OCI-LY3 (cell line): ENCODE data around the gene OR10D3.
A peak's percentile ranks its signal among the peaks of the same experiment; 100 is the strongest.

Experiments used
- H2AFZ ChIP-seq: fragments of 200-600, 300-600 bp; shearing (Covaris generic); 2 replicates; pipeline ENCODE4 v1.6.0; 2014; ENCODE audit warnings: antibody characterized with exemption, low read depth, low read length
- H3K27ac ChIP-seq: fragments of 200-600, 300-600 bp; sonication (generic); 2 replicates; pipeline ENCODE4 v1.5.1; 2014; ENCODE audit warnings: mild to moderate bottlenecking, low read length, moderate library complexity, mixed read lengths
- H3K27me3 ChIP-seq: fragments of 200-600, 300-600 bp; sonication (generic); 2 replicates; pipeline ENCODE4 v1.6.1; 2014; ENCODE audit warnings: low read depth, low read length, mixed read lengths
- H3K36me3 ChIP-seq: fragments of 200-600, 300-600 bp; sonication (generic); replicated peaks from 2 replicates; pipeline ENCODE3; 2014; ENCODE audit warnings: low read depth, low read length, mixed read lengths
- H3K4me1 ChIP-seq: fragments of 300-600, 200-600 bp; sonication (generic); 2 replicates; pipeline ENCODE4 v1.6.1; 2014; ENCODE audit warnings: low read length, mixed read lengths
- H3K4me2 ChIP-seq: fragments of 200-600, 300-600 bp; sonication (generic); 2 replicates; pipeline ENCODE4 v1.6.1; 2014; ENCODE audit warnings: low read length, mixed read lengths
- H3K4me3 ChIP-seq: fragments of 300-600, 200-600 bp; sonication (generic); 2 replicates; pipeline ENCODE4 v1.5.1; 2014; ENCODE audit warnings: antibody characterized with exemption, mild to moderate bottlenecking, low read length, moderate library complexity
- H3K79me2 ChIP-seq: fragments of 300-600, 200-600 bp; shearing (Covaris generic); 2 replicates; pipeline ENCODE4 v1.6.1; 2014; ENCODE audit warnings: mild to moderate bottlenecking, low read length, mixed read lengths
- H3K9ac ChIP-seq: fragments of 300-600, 200-600 bp; shearing (Covaris generic); 2 replicates; pipeline ENCODE4 v1.6.0; 2014; ENCODE audit warnings: mild to moderate bottlenecking, low read length, moderate library complexity
- H3K9me3 ChIP-seq: fragments of 200-600, 300-600 bp; shearing (Covaris generic); 2 replicates; pipeline ENCODE4 v1.6.1; 2014; ENCODE audit warnings: low read length, mixed read lengths; ENCODE audit not compliant: insufficient read depth
- H4K20me1 ChIP-seq: fragments of 200-600, 300-600 bp; sonication (generic); 2 replicates; pipeline ENCODE4 v1.6.1; 2016; ENCODE audit warnings: low read length, mixed read lengths; ENCODE audit not compliant: insufficient read depth
- EZH2phosphoT487 ChIP-seq: fragments of 200-600 bp; shearing (Covaris generic); IDR thresholded peaks from 2 replicates; pipeline ENCODE4 v1.6.1; 2018; ENCODE audit warnings: antibody characterized with exemption, mixed run types, low read depth
- TF ChIP-seq, protein P1 (sequence below): fragments of 200-600, 300-600 bp; sonication (generic); IDR thresholded peaks from 2 replicates; pipeline ENCODE4 v1.5.1; 2014; ENCODE audit warnings: antibody characterized with exemption, low read length, low read depth

The OR10D3 gene

DNA sequence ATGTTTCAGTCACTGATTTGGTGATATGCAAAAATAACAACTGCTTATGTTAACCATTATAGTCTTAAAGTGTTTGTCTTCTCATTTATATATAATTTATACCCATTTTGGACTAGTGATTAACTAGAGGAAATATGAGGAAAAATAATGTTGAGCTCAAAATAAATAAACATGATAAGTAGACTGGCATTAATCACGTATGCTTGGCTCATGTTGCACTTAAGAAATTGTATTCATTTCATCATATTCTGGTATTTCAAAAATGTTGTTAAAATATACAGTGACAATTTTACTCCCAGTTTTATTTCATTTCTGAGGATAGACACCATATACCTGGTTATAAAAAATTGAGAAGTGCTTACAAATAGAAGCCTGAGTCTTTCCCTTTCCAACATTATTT, 3.8 kb upstream of the OR10D3 start:
- Histone ChIP-seq H3K4me2 (no peak overlapping the region), H3K36me3 (no peaks in the 10 kb centered on the region), H3K27me3 (no peaks in the 10 kb centered on the region), H3K9me3 (no peaks in the 10 kb centered on the region), H3K4me1 (peaks cover 31% of the 10 kb centered on the region), H2AFZ (no peak overlapping the region), H3K27ac (no peak overlapping the region), H3K4me3 (no peak overlapping the region), H3K79me2 (no peaks in the 10 kb centered on the region), H3K9ac (no peak overlapping the region), H4K20me1 (no peaks in the 10 kb centered on the region)
- TF ChIP-seq, protein P1, sequence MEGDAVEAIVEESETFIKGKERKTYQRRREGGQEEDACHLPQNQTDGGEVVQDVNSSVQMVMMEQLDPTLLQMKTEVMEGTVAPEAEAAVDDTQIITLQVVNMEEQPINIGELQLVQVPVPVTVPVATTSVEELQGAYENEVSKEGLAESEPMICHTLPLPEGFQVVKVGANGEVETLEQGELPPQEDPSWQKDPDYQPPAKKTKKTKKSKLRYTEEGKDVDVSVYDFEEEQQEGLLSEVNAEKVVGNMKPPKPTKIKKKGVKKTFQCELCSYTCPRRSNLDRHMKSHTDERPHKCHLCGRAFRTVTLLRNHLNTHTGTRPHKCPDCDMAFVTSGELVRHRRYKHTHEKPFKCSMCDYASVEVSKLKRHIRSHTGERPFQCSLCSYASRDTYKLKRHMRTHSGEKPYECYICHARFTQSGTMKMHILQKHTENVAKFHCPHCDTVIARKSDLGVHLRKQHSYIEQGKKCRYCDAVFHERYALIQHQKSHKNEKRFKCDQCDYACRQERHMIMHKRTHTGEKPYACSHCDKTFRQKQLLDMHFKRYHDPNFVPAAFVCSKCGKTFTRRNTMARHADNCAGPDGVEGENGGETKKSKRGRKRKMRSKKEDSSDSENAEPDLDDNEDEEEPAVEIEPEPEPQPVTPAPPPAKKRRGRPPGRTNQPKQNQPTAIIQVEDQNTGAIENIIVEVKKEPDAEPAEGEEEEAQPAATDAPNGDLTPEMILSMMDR, result no peak
- TF ChIP-seq EZH2phosphoT487, result no peak

DNA sequence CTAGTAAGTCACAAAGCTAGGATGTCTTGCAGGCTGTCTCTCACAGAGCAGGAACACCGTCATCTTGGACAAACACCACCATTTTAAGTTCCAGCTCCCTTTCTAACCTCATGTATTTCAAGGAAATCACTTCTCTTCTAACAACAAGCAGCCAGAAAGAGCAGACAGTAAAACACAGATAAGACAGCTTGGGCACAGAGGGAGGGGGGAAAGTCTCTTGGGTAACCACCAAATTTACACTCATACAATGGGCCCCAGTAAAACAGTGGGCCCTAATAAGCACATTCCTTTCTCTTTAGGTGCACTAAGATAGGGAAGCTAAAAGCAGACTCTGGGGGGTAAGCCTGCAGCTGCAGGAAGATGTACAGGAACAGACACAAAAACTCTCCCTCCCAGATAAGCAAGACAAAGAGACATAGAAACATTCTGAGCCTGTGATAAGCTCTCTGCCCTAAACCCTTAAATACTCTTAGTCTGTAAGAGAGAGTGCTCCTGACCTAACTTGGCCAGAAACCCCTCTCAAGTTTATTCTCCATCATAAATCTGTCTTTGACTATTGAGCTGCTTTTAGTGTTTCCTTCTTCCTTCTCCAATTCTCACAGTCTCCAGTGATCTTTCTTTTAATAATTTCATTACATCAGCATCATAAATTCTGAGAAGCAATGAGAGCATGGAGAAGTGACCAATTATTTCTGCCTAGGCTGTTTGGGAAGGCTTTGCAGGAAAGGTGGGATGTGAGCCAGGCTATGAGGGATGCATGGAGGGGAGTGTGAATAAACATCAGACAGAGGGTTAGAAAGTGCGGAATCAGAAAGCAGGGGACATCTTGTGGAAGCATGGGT, 7.4 kb downstream of the OR10D3 start:
- Histone ChIP-seq H3K27ac (no peak overlapping the region), H4K20me1 (no peaks in the 10 kb centered on the region), H3K4me1 (peaks cover 24% of the 10 kb centered on the region), H3K27me3 (no peaks in the 10 kb centered on the region), H3K9ac (no peak overlapping the region), H3K9me3 (no peaks in the 10 kb centered on the region), H3K79me2 (no peaks in the 10 kb centered on the region), H3K4me2 (no peak overlapping the region), H3K4me3 (no peak overlapping the region), H3K36me3 (no peaks in the 10 kb centered on the region), H2AFZ (no peak overlapping the region)
- no peak for TF ChIP-seq EZH2phosphoT487
- TF ChIP-seq, protein P1, result no peak

DNA sequence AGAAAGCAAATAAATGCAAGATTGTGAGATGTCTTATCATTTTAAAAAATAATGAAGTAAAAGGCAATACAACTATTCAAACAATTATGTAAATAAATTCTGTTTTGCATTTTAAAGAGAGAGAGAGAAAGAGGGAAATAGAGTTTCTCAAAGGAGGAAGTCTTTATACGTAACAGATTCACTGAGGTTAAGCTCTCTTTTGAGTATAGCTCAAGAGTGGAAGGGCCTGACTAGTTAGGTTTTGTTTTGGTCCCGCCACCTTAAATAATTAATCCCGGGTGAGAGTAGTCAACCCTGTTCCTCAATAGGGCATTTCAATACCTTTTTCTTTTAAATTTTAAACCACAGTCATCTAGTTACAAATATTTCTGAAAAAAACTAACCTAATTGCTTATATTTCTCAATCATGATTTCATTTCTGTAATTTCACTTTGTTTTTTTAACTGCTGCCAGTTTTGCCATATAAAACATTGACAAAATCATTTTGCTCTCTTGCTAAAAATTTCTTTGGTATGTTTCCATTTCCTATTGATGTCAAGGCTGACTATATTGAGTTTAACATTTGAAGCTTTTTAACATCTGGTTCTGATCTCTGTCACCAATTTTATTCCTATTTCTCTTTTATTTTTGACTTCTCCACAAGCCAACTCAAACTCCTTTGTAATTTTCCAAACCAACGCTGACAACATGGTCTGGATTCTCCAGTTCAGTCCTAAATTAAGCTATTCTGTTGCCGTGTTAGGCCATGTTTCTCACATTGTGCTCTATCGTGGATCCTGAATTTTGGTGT, 10.3 kb downstream of the OR10D3 start:
- no peak for TF ChIP-seq EZH2phosphoT487
- TF ChIP-seq, protein P1, result no peak
- H3K27me3 ChIP-seq, result peaks cover 7% of the 10 kb centered on the region; the same call in 1 of the 2 replicates
- H3K79me2 ChIP-seq, result no peaks in the 10 kb centered on the region
- H3K27ac ChIP-seq, result peak overlapping the region; percentile 39
- peak overlapping the region; percentile 10; the same call in 1 of the 2 replicates for H3K4me3 ChIP-seq
- H3K4me2 ChIP-seq, result peak overlapping the region; percentile 51
- no peaks in the 10 kb centered on the region for H4K20me1 ChIP-seq
- H3K4me1 ChIP-seq, result peaks cover 24% of the 10 kb centered on the region
- no peaks in the 10 kb centered on the region for H3K36me3 ChIP-seq
- H2AFZ ChIP-seq, result 0 out of 2 replicates have a peak overlapping the region, but pooled peaks have one; percentile 33
- no peak overlapping the region for H3K9ac ChIP-seq
- H3K9me3 ChIP-seq, result no peaks in the 10 kb centered on the region
